Parathyroid adenoma (tissue), 2 donors: ENCODE measurements around the gene EYA4.

Experiments used
- H2AFZ ChIP-seq: fragments of 300-600 bp; sonication (generic); one replicate; pipeline ENCODE4 v1.7.0; 2017; ENCODE audit warnings: antibody characterized with exemption, mild to moderate bottlenecking
- H3K27ac ChIP-seq: fragments of 300-600 bp; sonication (generic); one replicate; pipeline ENCODE4 v1.7.0; 2017
- H3K27me3 ChIP-seq: fragments of 300-600 bp; sonication (generic); one replicate; pipeline ENCODE4 v1.7.0; 2017; ENCODE audit warnings: low read length; ENCODE audit not compliant: control insufficient read depth, insufficient read depth
- H3K36me3 ChIP-seq: fragments of 300-600 bp; sonication (generic); one replicate; pipeline ENCODE4 v1.7.0; 2017; ENCODE audit warnings: low read length; ENCODE audit not compliant: control insufficient read depth, insufficient read depth
- H3K4me1 ChIP-seq: fragments of 300-600 bp; sonication (generic); one replicate; pipeline ENCODE4 v1.7.0; 2017; ENCODE audit warnings: control low read depth
- H3K4me2 ChIP-seq: fragments of 300-600 bp; sonication (generic); one replicate; pipeline ENCODE4 v1.7.0; 2017; ENCODE audit warnings: low read length
- H3K4me3 ChIP-seq: fragments of 300-600 bp; sonication (generic); one replicate; pipeline ENCODE4 v1.7.0; 2017; ENCODE audit warnings: low read depth, low read length
- H3K79me2 ChIP-seq: fragments of 300-600 bp; sonication (generic); one replicate; pipeline ENCODE4 v1.7.0; 2017; ENCODE audit warnings: control low read depth
- H3K9ac ChIP-seq: fragments of 300-600 bp; sonication (generic); one replicate; pipeline ENCODE4 v1.7.0; 2017; ENCODE audit warnings: mild to moderate bottlenecking
- H3K9me3 ChIP-seq: fragments of 300-600 bp; sonication (generic); one replicate; pipeline ENCODE4 v1.7.0; 2017; ENCODE audit warnings: low read length; ENCODE audit not compliant: control insufficient read depth
- CTCF ChIP-seq: fragments of 300-600 bp; sonication (generic); IDR thresholded peaks from one replicate; pipeline ENCODE4 v1.7.0; 2017; ENCODE audit warnings: antibody characterized with exemption, mild to moderate bottlenecking
- donor health status: primary hyperparathyroidism.

The EYA4 gene

DNA sequence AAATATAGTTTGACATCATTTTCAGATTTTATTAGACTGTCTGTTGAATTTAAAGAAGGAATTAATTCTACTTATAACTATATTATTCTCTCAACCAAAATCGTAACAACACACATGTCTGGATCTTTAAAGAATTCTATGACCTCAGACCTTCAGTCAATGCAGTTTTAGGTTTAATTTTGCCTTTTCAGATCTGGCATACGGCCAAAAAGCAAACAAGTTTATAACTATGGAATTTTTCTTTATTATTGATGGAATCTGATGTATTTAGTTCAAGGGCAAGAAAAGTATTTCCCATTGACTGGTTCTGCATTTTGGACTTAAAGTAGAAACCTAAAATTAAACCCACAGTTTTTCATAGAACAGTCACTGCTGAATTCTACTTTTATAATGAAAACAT lies 233.4 kb downstream of the EYA4 start:
- H3K27ac ChIP-seq = no peak overlapping the region
- TF ChIP-seq CTCF = no peak
- H3K4me2 ChIP-seq = no peak overlapping the region
- H2AFZ ChIP-seq = no peak overlapping the region
- H3K27me3 ChIP-seq = no peaks in the 10 kb centered on the region
- no peaks in the 10 kb centered on the region for H3K9me3 ChIP-seq
- H3K4me3 ChIP-seq = no peak overlapping the region
- H3K9ac ChIP-seq = no peak overlapping the region
- H3K79me2 ChIP-seq = no peaks in the 10 kb centered on the region
- H3K36me3 ChIP-seq = no peaks in the 10 kb centered on the region
- H3K4me1 ChIP-seq = no peaks in the 10 kb centered on the region

DNA sequence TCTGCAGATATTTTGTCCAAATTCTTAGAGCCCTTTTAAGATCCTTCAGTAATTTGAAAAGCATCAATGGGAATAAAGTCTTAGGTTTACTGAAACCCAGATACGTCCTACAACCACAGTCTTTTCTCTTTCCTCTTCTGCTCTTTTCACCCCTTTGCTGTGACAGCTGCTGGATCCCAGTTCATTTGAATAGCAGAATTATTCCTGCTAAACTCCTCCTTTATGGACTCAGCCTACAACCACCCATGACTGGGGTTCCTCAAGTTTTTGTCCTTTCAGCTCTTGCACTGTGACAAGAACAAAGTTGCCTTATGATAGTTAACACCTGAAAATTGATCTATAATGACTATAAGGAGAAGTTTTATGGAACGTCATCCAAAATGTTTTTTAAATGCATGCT lies 237.5 kb downstream of the EYA4 start:
- Histone ChIP-seq H3K27ac (no peak overlapping the region), H3K4me3 (no peak overlapping the region), H3K9ac (no peak overlapping the region), H3K4me2 (no peak overlapping the region), H3K36me3 (no peaks in the 10 kb centered on the region), H3K9me3 (no peaks in the 10 kb centered on the region), H3K4me1 (no peaks in the 10 kb centered on the region), H3K79me2 (no peaks in the 10 kb centered on the region), H2AFZ (no peak overlapping the region), H3K27me3 (no peaks in the 10 kb centered on the region)
- TF ChIP-seq CTCF = no peak

DNA sequence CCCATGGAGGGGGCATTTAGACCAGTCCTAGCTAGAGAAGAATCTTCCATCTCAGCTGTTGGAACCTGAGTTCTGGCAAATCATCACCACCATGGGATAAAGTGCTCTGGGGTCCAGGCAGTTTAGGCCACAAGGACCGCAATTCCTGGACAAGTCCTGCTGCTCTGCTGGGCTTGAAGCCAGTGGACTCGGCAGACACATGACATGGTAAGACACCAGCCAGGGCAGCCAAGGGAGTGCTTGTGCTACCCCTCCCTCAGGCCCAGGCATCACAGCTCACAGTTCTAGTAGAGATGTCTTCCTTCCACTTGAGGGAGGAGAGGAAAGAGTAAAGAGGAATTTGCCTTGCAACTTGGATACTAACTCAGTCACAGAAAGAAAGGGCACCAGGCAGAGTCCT lies 246.0 kb downstream of the EYA4 start:
- TF ChIP-seq CTCF = no peak
- Histone ChIP-seq H3K27ac (no peak overlapping the region), H3K36me3 (no peaks in the 10 kb centered on the region)

GRCh38 chr6:133495205-133495903 lies 254.2 kb downstream of the EYA4 start:
- Histone ChIP-seq H3K27me3 (no peaks in the 10 kb centered on the region), H3K4me2 (no peak overlapping the region), H3K9ac (no peak overlapping the region), H3K36me3 (no peaks in the 10 kb centered on the region), H3K27ac (no peak overlapping the region), H3K79me2 (no peaks in the 10 kb centered on the region), H3K4me1 (no peaks in the 10 kb centered on the region), H2AFZ (no peak overlapping the region), H3K4me3 (no peak overlapping the region), H3K9me3 (no peaks in the 10 kb centered on the region)
- TF ChIP-seq CTCF = no peak

More for the DNA sequence above, 246.0 kb downstream of the EYA4 start:
- Histone ChIP-seq H3K4me2 (no peak overlapping the region), H3K27me3 (no peaks in the 10 kb centered on the region), H3K9ac (no peak overlapping the region), H3K79me2 (no peaks in the 10 kb centered on the region), H3K9me3 (no peaks in the 10 kb centered on the region), H2AFZ (no peak overlapping the region), H3K4me3 (no peak overlapping the region), H3K4me1 (no peaks in the 10 kb centered on the region)

GRCh38 chr6:133499662-133500061 lies 258.5 kb downstream of the EYA4 start:
- H3K36me3 ChIP-seq = no peaks in the 10 kb centered on the region
- H2AFZ ChIP-seq = no peak overlapping the region
- no peaks in the 10 kb centered on the region for H3K27me3 ChIP-seq
- no peaks in the 10 kb centered on the region for H3K9me3 ChIP-seq
- no peak overlapping the region for H3K27ac ChIP-seq
- no peaks in the 10 kb centered on the region for H3K79me2 ChIP-seq
- no peak for TF ChIP-seq CTCF
- no peak overlapping the region for H3K9ac ChIP-seq
- H3K4me3 ChIP-seq = no peak overlapping the region
- H3K4me1 ChIP-seq = peaks cover 14% of the 10 kb centered on the region
- no peak overlapping the region for H3K4me2 ChIP-seq
